ENCODE data around the gene PPM1A. TPM values are rescaled to one million over a fixed set of nuclear protein-coding genes. Genes with fewer than 3 reads are reported as not detected.

The PPM1A gene
- total RNA-seq, 4 donors from 2014 or later = 41.9 to 65.8 (median 44.5) TPM

DNA sequence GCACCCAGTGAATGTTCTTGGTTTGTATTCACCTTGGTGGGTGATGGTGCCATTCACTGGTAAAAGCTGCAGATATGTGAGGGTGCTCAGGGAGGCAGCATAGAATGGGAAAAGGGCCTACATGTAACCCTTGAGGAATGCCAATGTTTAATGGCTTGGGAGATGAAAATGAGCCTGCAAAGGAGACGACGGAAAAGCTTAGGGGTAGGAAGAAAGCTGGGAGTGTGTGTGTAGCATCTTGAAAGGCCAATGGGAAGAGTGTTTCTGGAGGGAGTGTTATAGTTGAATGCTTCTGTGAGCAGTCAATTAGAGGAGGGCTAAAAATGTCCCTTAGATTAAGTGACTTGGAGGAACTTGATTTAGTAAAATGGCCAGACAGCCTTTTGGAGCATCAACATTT lies 24.9 kb downstream of the PPM1A start:
- no peaks in the 10 kb centered on the region for H3K36me3 ChIP-seq
- no peak overlapping the region for H3K27ac ChIP-seq
- H3K27me3 ChIP-seq = no peaks in the 10 kb centered on the region
- H3K4me3 ChIP-seq (replicated peaks in 1 of 3) = no peak overlapping the region
- H3K9me3 ChIP-seq = no peaks in the 10 kb centered on the region
- TF ChIP-seq, protein P1, sequence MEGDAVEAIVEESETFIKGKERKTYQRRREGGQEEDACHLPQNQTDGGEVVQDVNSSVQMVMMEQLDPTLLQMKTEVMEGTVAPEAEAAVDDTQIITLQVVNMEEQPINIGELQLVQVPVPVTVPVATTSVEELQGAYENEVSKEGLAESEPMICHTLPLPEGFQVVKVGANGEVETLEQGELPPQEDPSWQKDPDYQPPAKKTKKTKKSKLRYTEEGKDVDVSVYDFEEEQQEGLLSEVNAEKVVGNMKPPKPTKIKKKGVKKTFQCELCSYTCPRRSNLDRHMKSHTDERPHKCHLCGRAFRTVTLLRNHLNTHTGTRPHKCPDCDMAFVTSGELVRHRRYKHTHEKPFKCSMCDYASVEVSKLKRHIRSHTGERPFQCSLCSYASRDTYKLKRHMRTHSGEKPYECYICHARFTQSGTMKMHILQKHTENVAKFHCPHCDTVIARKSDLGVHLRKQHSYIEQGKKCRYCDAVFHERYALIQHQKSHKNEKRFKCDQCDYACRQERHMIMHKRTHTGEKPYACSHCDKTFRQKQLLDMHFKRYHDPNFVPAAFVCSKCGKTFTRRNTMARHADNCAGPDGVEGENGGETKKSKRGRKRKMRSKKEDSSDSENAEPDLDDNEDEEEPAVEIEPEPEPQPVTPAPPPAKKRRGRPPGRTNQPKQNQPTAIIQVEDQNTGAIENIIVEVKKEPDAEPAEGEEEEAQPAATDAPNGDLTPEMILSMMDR (IDR thresholded peaks at IDR 0.05) = no peak
- no peak for TF ChIP-seq POLR2A (IDR thresholded peaks at IDR 0.05)
- peaks cover 23 to 38% of the 10 kb centered on the region in 2 donors for H3K4me1 ChIP-seq
- WGBS, 2 donors = 42 to 63% methylated on average over 2 of the region's 2 CpGs
- DNase-seq = no peak
- intact Hi-C loops (cut with DNase I) = no loop called here

DNA sequence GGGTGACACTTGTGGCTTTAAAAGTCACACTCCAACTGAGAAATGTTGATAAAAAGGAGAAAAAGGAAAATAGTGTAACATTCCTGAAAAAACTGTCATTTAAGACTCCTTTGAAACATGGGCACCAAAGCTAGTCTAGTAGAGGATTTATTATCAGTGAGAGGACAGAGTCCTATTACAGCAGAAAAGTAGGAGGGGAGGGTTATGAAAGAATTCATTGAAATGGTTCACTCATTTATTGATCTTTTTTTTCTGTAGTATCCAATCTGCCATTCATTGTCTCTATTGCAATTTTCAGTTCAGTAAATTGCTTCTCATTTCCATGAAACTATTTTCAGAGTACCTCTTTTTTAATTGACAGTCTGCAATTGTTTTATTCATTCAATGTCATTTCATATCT lies 25.4 kb downstream of the PPM1A start:
- Histone ChIP-seq H3K36me3 (no peaks in the 10 kb centered on the region), H3K4me1 (peaks cover 23 to 38% of the 10 kb centered on the region in 2 donors), H3K27me3 (no peaks in the 10 kb centered on the region), H3K4me3 (replicated peaks in 1 of 3) (no peak overlapping the region), H3K9me3 (no peaks in the 10 kb centered on the region), H3K27ac (no peak overlapping the region)
- intact Hi-C loops (cut with DNase I) = no loop called here
- no peak for TF ChIP-seq POLR2A (IDR thresholded peaks at IDR 0.05)
- TF ChIP-seq, protein P1 (IDR thresholded peaks at IDR 0.05) = no peak
- no peak for DNase-seq

DNA sequence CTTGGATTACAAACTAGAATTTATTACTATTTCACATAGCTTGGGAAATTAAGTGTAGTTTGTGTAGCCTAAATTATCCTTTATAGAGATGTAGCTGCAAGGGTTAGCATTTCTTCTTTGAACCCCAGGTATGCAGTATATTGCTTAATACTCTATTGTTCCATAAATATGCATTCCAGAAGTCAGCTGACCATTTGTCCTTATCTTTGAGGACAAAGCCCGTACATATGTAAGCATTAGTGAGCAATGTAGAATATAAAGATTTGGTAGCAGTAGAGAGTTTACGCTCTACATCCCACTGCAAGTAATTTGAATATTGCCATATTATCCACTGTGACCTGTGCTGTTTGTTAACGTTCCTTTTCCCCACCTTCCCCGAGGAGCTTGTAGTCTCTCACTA lies 26.9 kb downstream of the PPM1A start:
- Histone ChIP-seq H3K4me3 (replicated peaks in 1 of 3) (no peak overlapping the region), H3K9me3 (no peaks in the 10 kb centered on the region), H3K27me3 (no peaks in the 10 kb centered on the region), H3K36me3 (no peaks in the 10 kb centered on the region), H3K4me1 (peaks cover 23 to 38% of the 10 kb centered on the region in 2 donors), H3K27ac (no peak overlapping the region)
- intact Hi-C loops (cut with DNase I) = no loop called here
- TF ChIP-seq, protein P1 (IDR thresholded peaks at IDR 0.05) = no peak
- no peak for TF ChIP-seq POLR2A (IDR thresholded peaks at IDR 0.05)
- WGBS, 2 donors = 64% methylated on average over 4 of the region's 4 CpGs
- no peak for DNase-seq

DNA sequence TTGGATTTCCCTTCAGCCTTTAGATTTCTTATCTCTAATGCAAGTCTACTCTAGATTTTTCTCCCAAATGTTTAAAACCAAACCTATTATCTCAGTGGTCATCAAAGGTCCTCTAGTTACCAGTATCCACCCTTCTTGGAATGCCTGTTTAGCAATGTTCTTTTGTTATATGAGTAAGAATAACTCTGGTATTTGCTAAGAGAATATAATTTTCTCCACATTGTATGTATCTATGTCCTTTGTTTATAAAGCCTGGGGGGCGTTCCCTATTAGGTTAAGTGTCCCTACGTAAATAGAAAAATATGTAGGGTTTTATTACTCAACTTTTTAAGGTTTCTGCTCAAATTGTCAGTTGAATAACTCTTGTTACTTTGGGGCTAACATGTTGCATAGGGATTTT lies 27.3 kb downstream of the PPM1A start:
- no peak overlapping the region for H3K4me3 ChIP-seq (replicated peaks in 1 of 3)
- no peak for TF ChIP-seq POLR2A (IDR thresholded peaks at IDR 0.05)
- TF ChIP-seq, protein P1 (IDR thresholded peaks at IDR 0.05) = no peak
- H3K9me3 ChIP-seq = no peaks in the 10 kb centered on the region
- WGBS, 2 donors = 77 to 81% methylated on average over 2 of the region's 2 CpGs
- DNase-seq = no peak
- H3K36me3 ChIP-seq = no peaks in the 10 kb centered on the region
- H3K27me3 ChIP-seq = no peaks in the 10 kb centered on the region
- H3K4me1 ChIP-seq = peaks cover 23 to 38% of the 10 kb centered on the region in 2 donors
- intact Hi-C loops (cut with DNase I) = no loop called here
- H3K27ac ChIP-seq = no peak overlapping the region

DNA sequence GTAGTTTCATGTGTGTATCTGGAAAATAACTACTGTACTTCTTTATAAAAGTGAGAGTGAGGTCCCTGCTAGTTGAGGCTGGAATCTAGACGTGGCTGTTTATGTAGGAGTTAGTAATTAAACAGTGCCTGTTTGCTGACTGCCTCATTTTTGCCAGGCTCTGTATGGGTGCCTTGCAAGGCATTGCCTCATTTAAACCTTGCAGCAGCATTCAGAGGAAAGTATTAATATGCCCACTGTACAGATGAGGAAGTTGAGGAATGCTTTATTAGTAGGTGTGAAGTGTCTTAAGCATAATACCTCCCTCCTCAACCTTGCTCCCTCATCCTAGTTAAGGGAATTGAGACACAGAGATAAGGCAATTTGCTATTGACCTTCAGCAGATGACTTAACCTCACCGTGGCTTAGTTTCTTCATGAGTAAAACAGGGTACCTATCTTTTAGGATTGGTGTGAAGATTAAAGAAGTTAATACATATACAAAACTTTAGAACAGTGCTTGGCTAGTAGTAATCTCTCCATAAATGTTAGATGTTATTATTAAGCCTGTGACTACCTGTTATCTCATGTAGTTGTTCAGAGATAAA lies 28.7 kb downstream of the PPM1A start:
- 76 to 83% methylated on average over 2 of the region's 2 CpGs for whole genome bisulfite sequencing, 2 donors
- Histone ChIP-seq H3K27me3 (no peaks in the 10 kb centered on the region), H3K9me3 (no peaks in the 10 kb centered on the region), H3K27ac (no peak overlapping the region), H3K4me3 (replicated peaks in 1 of 3) (no peak overlapping the region), H3K4me1 (peaks cover 23 to 38% of the 10 kb centered on the region in 2 donors), H3K36me3 (peaks cover 0 to 4% of the 10 kb centered on the region in 2 donors)
- intact Hi-C loops (cut with DNase I) = no loop called here
- no peak for TF ChIP-seq POLR2A (IDR thresholded peaks at IDR 0.05)
- TF ChIP-seq, protein P1 (IDR thresholded peaks at IDR 0.05) = no peak
- DNase-seq = no peak
